MM.1S (cell line): ENCODE results near the gene DDOST.

Experiments
- DNase-seq: peaks from one replicate; pipeline ENCODE4 v3.0.0-alpha.2; 2015
- H2AFZ ChIP-seq: fragments of 300-600 bp; sonication (generic); 2 replicates; pipeline ENCODE4 v1.6.0; 2016; ENCODE audit warnings: antibody characterized with exemption, low read length
- H3F3A ChIP-seq: fragments of 300-600 bp; sonication (generic); 2 replicates; pipeline ENCODE4 v1.6.1; 2016; ENCODE audit warnings: mild to moderate bottlenecking, antibody characterized with exemption, low read length, moderate library complexity, mixed read lengths; ENCODE audit not compliant: insufficient read depth
- H3K27ac ChIP-seq: fragments of 300-600 bp; sonication (generic); 2 replicates; pipeline ENCODE4 v1.5.1; 2016; ENCODE audit warnings: mild to moderate bottlenecking, low read length
- H3K27me3 ChIP-seq: fragments of 300-600 bp; sonication (generic); replicated peaks from 2 replicates; pipeline ENCODE4 v1.6.0; 2016; ENCODE audit warnings: low read length; ENCODE audit not compliant: insufficient read depth
- H3K36me3 ChIP-seq: fragments of 300-600 bp; sonication (generic); replicated peaks from 2 replicates; pipeline ENCODE4 v1.6.1; 2016; ENCODE audit warnings: mild to moderate bottlenecking, low read length, mixed read lengths; ENCODE audit not compliant: insufficient read depth
- H3K4me1 ChIP-seq: fragments of 300-600 bp; sonication (generic); 2 replicates; pipeline ENCODE4 v1.6.1; 2016; ENCODE audit warnings: low read length, mixed read lengths
- H3K4me2 ChIP-seq: fragments of 300-600 bp; sonication (generic); 2 replicates; pipeline ENCODE4 v1.6.0; 2016; ENCODE audit warnings: low read depth, low read length
- H3K4me3 ChIP-seq: fragments of 300-600 bp; sonication (generic); 2 replicates; pipeline ENCODE4 v1.5.1; 2016; ENCODE audit warnings: low read length, mixed read lengths
- H3K79me2 ChIP-seq: fragments of 300-600 bp; sonication (generic); 2 replicates; pipeline ENCODE4 v1.6.1; 2016; ENCODE audit warnings: mixed run types, low read length, mixed read lengths
- H3K9ac ChIP-seq: fragments of 300-600 bp; sonication (generic); 2 replicates; pipeline ENCODE4 v1.6.1; 2016; ENCODE audit warnings: low read length, mixed read lengths
- H3K9me2 ChIP-seq: fragments of 300-600 bp; sonication (generic); replicated peaks from 2 replicates; pipeline ENCODE4 v1.6.1; 2016; ENCODE audit warnings: mild to moderate bottlenecking, low read length, mixed read lengths; ENCODE audit not compliant: insufficient read depth
- H3K9me3 ChIP-seq: fragments of 300-600 bp; sonication (generic); replicated peaks from 2 replicates; pipeline ENCODE4 v1.6.1; 2016; ENCODE audit warnings: mild to moderate bottlenecking, low read length, mixed read lengths; ENCODE audit not compliant: insufficient read depth
- H4K20me1 ChIP-seq: fragments of 300-600 bp; sonication (generic); 2 replicates; pipeline ENCODE4 v1.6.1; 2016; ENCODE audit warnings: mild to moderate bottlenecking, low read length, moderate library complexity, mixed read lengths; ENCODE audit not compliant: insufficient read depth
- CTCF ChIP-seq: fragments of 300-600 bp; sonication (generic); IDR thresholded peaks from 2 replicates; pipeline ENCODE4 v1.5.1; 2016; ENCODE audit warnings: antibody characterized with exemption, low read length, mixed read lengths
- EZH2 ChIP-seq: fragments of 300-600 bp; sonication (generic); optimal IDR thresholded peaks from 2 replicates; pipeline ENCODE3; 2017; ENCODE audit warnings: low read depth, mild to moderate bottlenecking, antibody characterized with exemption, low read length, mixed read lengths
- EZH2phosphoT487 ChIP-seq: fragments of 300-600 bp; sonication (generic); IDR thresholded peaks from 2 replicates; pipeline ENCODE4 v1.6.1; 2018; ENCODE audit warnings: antibody characterized with exemption, low read length

The DDOST gene

DNA sequence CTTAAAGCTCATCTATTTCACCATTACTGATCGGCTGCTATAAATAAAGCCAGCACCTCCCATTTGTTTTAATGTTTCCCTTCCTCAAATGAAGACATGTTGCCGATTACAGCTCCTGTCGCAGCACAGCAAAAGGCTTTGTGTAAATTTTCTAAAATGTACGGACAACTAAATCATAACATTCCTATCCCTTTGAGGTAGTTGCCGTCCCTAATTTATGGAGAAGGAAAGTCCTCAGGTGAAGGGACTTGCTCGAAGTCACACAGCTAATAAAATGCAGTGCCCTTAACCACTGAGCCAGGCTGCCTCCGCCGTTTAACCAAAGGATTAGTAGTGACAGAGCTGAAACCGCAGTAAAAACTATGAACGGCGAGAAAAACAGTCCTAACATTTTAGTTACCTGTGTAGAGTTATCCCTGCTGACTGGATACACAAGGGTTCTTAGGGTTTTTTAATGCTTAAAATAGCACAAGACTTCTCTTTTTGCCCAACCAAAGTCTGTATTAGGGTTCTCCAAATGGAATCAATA, 27.0 kb downstream of the DDOST start:
- Histone ChIP-seq H3K79me2 (no peaks in the 10 kb centered on the region), H4K20me1 (no peaks in the 10 kb centered on the region), H3K9me3 (no peaks in the 10 kb centered on the region), H3K36me3 (no peaks in the 10 kb centered on the region), H3F3A (no peaks in the 10 kb centered on the region), H3K27ac (peak overlapping the region; percentile 4; the same call in 1 of the 2 replicates), H3K4me1 (peaks cover 4% of the 10 kb centered on the region; the same call in 1 of the 2 replicates), H2AFZ (peak overlapping the region; percentile 88; the same call in 1 of the 2 replicates), H3K27me3 (peaks cover 31% of the 10 kb centered on the region), H3K4me3 (peak overlapping the region; percentile 79), H3K9ac (peak overlapping the region; percentile 31; the same call in 1 of the 2 replicates), H3K9me2 (no peaks in the 10 kb centered on the region), H3K4me2 (peak overlapping the region; percentile 77)
- DNase-seq = no peak
- TF ChIP-seq EZH2phosphoT487 (no peak), EZH2 (no peak), CTCF (no peak)

- Histone ChIP-seq H3K4me3 (peak within 1 kb of the TSS; percentile 79), H4K20me1 (no peaks in the 10 kb centered on the region), H3K4me2 (peak within 1 kb of the TSS; percentile 77), H3K9me3 (no peaks in the 10 kb centered on the region), H3K27me3 (peaks cover 33% of the 10 kb centered on the region), H3F3A (no peaks in the 10 kb centered on the region), H3K4me1 (peaks cover 4% of the 10 kb centered on the region; the same call in 1 of the 2 replicates), H3K9me2 (no peaks in the 10 kb centered on the region), H2AFZ (peak within 1 kb of the TSS; percentile 88), H3K36me3 (no peaks in the 10 kb centered on the region), H3K9ac (peak within 1 kb of the TSS; percentile 68; the same call in 1 of the 2 replicates), H3K79me2 (no peaks in the 10 kb centered on the region), H3K27ac (peak within 1 kb of the TSS; percentile 46; the same call in 1 of the 2 replicates)
- DNase-seq = peak; percentile 72
- TF ChIP-seq CTCF = peak; percentile 93
- TF ChIP-seq EZH2 = no peak
These were observed 27.7 kb downstream of the DDOST start, which contains the start of gene PINK1 for GRCh38 chr1:20633190-20634064. Gene PINK1 (plus strand): TSS chr1:20633458. CDS start chr1:20633549, 91 bp downstream.

GRCh38 chr1:20632386-20632785, 28.8 kb downstream of the DDOST start:
- H3K27me3 ChIP-seq = peaks cover 44% of the 10 kb centered on the region
- no peak for TF ChIP-seq EZH2
- no peak for TF ChIP-seq EZH2phosphoT487
- TF ChIP-seq CTCF = no peak
- H3K9ac ChIP-seq = no peak overlapping the region
- H3K79me2 ChIP-seq = no peaks in the 10 kb centered on the region
- H3K9me2 ChIP-seq = no peaks in the 10 kb centered on the region
- H3K4me2 ChIP-seq = no peak overlapping the region
- H3K4me1 ChIP-seq = peaks cover 4% of the 10 kb centered on the region; the same call in 1 of the 2 replicates
- no peak overlapping the region for H2AFZ ChIP-seq
- no peak overlapping the region for H3K4me3 ChIP-seq
- H3K9me3 ChIP-seq = no peaks in the 10 kb centered on the region
- H3K36me3 ChIP-seq = no peaks in the 10 kb centered on the region
- H3K27ac ChIP-seq = no peak overlapping the region
- no peaks in the 10 kb centered on the region for H3F3A ChIP-seq
- no peak for DNase-seq
- H4K20me1 ChIP-seq = no peaks in the 10 kb centered on the region
